Measurements from ENCODE around the gene RANGAP1. TPM values are rescaled to one million over a fixed set of nuclear protein-coding genes. Genes with fewer than 3 reads are reported as not detected.

The RANGAP1 gene
- total RNA-seq, 6 experiments from 2014 or later = 27.4 to 56.3 (median 37.6) TPM

DNA sequence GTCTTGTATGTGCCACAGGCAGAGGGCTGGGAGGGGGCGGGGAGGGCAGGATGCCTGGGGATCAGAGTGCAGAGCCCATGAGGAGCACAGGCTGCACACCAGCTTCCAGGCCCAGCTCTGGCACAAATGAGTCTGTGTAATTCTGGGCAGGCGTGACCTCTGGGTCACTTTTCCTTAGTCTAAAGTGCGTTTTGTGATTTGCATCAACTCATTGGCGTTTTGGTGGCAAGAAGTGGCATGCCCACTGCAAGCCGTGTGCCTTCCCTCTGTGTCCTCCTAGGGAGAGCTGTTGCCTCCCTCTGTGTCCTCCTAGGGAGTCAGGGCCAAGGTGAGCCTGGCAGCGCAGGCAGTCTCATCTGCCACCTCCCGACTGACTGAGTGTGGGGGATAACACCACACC, 62.5 kb downstream of the RANGAP1 start:
- no peaks in the 10 kb centered on the region for H3K27me3 ChIP-seq
- DNase-seq (peak; percentile 65 to 92 (median 89)), ATAC-seq (peak; percentile 83 to 90 (median 88))
- H3K27ac ChIP-seq = peak overlapping the region in 1 of 3 donors; percentile 67
- TF ChIP-seq POLR2A (IDR thresholded peaks at IDR 0.05) = no peak
- TF ChIP-seq, protein P1, sequence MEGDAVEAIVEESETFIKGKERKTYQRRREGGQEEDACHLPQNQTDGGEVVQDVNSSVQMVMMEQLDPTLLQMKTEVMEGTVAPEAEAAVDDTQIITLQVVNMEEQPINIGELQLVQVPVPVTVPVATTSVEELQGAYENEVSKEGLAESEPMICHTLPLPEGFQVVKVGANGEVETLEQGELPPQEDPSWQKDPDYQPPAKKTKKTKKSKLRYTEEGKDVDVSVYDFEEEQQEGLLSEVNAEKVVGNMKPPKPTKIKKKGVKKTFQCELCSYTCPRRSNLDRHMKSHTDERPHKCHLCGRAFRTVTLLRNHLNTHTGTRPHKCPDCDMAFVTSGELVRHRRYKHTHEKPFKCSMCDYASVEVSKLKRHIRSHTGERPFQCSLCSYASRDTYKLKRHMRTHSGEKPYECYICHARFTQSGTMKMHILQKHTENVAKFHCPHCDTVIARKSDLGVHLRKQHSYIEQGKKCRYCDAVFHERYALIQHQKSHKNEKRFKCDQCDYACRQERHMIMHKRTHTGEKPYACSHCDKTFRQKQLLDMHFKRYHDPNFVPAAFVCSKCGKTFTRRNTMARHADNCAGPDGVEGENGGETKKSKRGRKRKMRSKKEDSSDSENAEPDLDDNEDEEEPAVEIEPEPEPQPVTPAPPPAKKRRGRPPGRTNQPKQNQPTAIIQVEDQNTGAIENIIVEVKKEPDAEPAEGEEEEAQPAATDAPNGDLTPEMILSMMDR (IDR thresholded peaks at IDR 0.05) = no peak
- peaks cover 0 to 20% (median 10%) of the 10 kb centered on the region in 4 donors for H3K4me1 ChIP-seq
- intact Hi-C loops (cut with DNase I) = no loop called here
- H3K36me3 ChIP-seq = peaks cover 0 to 43% (median 17%) of the 10 kb centered on the region in 4 donors
- H3K9me3 ChIP-seq = no peaks in the 10 kb centered on the region
- no CpG with 5 or more reads among the region's 7 CpGs for WGBS (ENCODE audit: insufficient coverage, low coverage, low lambda C conversion rate, missing lambda C conversion rate)
- no peak overlapping the region for H3K4me3 ChIP-seq

DNA sequence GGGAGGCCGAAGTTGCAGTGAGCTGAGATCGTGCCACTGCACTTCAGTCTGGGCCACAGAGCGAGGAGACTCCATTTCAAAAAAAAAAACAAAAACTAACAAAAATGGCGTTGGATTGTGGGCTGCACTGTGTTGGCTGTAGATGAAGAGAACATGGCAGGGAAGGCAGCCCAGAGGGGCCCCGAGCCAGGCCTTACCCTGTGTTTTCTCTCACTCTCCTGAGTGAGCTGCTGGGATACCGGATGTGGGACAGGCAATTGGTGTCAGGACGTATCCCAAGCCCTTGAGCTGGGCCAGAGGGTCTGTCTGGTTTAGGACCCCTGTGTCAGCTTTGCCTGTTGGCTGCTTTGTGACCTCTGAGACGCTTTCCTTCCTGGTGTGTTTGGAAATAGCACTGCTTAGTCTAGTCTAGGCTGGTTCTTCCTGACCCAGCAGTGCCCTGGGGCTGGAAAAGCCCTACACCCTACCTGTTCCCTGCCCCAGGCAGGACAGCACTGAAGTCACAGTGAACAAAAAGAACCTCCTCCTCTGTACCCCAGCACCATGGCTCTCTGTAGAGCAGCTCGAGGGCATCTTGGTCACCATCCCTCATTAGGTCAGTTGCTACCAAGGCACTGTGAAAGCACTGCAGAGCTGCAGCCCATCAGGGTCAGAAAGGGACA, 63.0 kb downstream of the RANGAP1 start:
- Histone ChIP-seq H3K4me1 (peaks cover 0 to 20% (median 10%) of the 10 kb centered on the region in 4 donors), H3K4me3 (no peak overlapping the region), H3K27ac (peak overlapping the region in 1 of 3 donors; percentile 67), H3K27me3 (no peaks in the 10 kb centered on the region), H3K36me3 (peaks cover 0 to 42% (median 17%) of the 10 kb centered on the region in 4 donors), H3K9me3 (no peaks in the 10 kb centered on the region)
- 79% methylated on average over 5 of the region's 9 CpGs for WGBS (ENCODE audit: insufficient coverage, low coverage, low lambda C conversion rate, missing lambda C conversion rate)
- DNase-seq = no peak
- peak; percentile 33 to 43 (median 37) for ATAC-seq
- TF ChIP-seq, protein P1 (IDR thresholded peaks at IDR 0.05) = no peak
- TF ChIP-seq POLR2A (IDR thresholded peaks at IDR 0.05) = no peak
- intact Hi-C loops (cut with DNase I) = no loop called here

DNA sequence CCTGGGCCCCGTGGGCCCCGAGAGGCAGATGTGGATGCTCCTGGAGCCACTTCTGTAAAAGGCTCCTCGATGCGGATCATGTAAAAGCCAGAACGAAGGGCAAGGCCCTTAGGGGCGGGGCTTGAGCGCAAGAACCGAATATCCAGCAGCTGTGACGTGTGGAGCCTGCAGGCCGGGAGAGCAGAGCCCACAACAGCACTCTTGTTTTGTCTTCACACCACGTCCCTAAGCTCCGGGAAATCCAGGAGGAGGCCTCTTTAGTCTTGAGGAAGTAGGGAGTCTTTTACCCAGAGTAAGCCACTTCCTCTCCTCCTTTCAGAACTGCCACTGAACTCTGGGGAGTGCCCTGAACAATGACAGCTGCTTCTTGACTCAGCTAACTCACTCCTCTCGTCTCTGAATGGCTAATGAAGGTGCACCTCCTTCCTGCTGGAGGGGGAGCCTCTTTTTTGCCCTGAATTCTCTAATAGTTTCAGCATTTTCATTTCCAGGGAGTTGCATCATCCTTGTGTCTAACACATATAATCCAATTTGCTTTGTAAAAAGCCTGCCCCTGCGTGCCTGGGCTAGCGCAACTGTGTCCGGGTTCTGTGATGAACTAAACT, 68.3 kb downstream of the RANGAP1 start:
- ATAC-seq (peak; percentile 72 to 84 (median 79)), DNase-seq (no peak)
- WGBS (ENCODE audit: insufficient coverage, low coverage, low lambda C conversion rate, missing lambda C conversion rate) = 53% methylated on average over 10 of the region's 16 CpGs
- Histone ChIP-seq H3K4me1 (peaks cover 0 to 6% (median 2%) of the 10 kb centered on the region in 4 donors), H3K27ac (peak overlapping the region; percentile 34 to 47 (median 44)), H3K4me3 (no peak overlapping the region), H3K36me3 (peaks cover 0 to 28% (median 6%) of the 10 kb centered on the region in 4 donors), H3K9me3 (no peaks in the 10 kb centered on the region), H3K27me3 (no peaks in the 10 kb centered on the region)
- no peak for TF ChIP-seq POLR2A (IDR thresholded peaks at IDR 0.05)
- TF ChIP-seq, protein P1 (IDR thresholded peaks at IDR 0.05) = no peak
- intact Hi-C loops (cut with DNase I) = no loop called here

DNA sequence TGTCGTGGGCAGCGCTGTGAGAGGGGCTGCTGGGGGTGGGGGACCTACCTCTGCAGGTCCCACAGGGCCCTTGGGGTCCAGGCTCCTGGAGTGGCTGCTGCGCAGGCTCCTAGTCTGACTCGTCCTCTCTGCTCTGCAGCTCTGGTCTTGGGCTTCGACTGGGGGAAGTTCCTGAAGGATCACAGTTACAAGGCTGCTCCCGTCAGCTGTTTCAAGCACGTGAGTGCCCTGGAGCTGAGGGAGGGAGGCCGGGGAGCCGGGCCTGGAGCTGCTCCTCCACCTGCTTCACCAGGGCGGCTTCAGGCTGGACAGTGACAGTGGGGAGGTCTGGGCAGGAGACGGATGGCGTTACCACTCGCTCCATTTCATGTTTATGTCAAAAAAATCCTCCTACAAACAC, 69.0 kb downstream of the RANGAP1 start:
- Histone ChIP-seq H3K4me1 (no peaks in the 10 kb centered on the region), H3K27me3 (no peaks in the 10 kb centered on the region), H3K27ac (peak overlapping the region in 2 of 3 donors; percentile 34 to 47), H3K9me3 (no peaks in the 10 kb centered on the region), H3K4me3 (no peak overlapping the region), H3K36me3 (peaks cover 0 to 26% (median 6%) of the 10 kb centered on the region in 4 donors)
- TF ChIP-seq, protein P1 (IDR thresholded peaks at IDR 0.05) = no peak
- TF ChIP-seq POLR2A (IDR thresholded peaks at IDR 0.05) = no peak
- DNase-seq (no peak), ATAC-seq (peak in 2 of 4 donors; percentile 9 to 27)
- intact Hi-C loops (cut with DNase I) = no loop called here
- 39% methylated on average over 3 of the region's 13 CpGs for WGBS (ENCODE audit: insufficient coverage, low coverage, low lambda C conversion rate, missing lambda C conversion rate)

All from right lobe of liver (tissue), 6 donors.